Osteoblast (primary cell): ENCODE results near the gene LCN15. TPM values are rescaled to one million over a fixed set of nuclear protein-coding genes. Genes with fewer than 3 reads are reported as not detected.
A peak's percentile ranks its signal among the peaks of the same experiment; 100 is the strongest.

Experiments used
- DNase-seq: peaks from one replicate; pipeline ENCODE4 v3.0.0; 2011; ENCODE audit warnings: low spot score, mixed read lengths; ENCODE audit not compliant: insufficient read length; ENCODE audit errors: missing footprints
- H2AFZ ChIP-seq: 2 replicates; pipeline ENCODE4 v1.6.0; 2011; ENCODE audit warnings: mild to moderate bottlenecking, low read length
- H3K27ac ChIP-seq: 2 replicates; pipeline ENCODE4 v1.5.1; 2011; ENCODE audit warnings: mild to moderate bottlenecking, low read depth, low read length, moderate library complexity
- H3K27me3 ChIP-seq: 2 replicates; pipeline ENCODE4 v1.6.0; 2012; ENCODE audit warnings: mild to moderate bottlenecking, control low read depth, inconsistent platforms, low read length, moderate library complexity; ENCODE audit not compliant: insufficient read depth
- H3K36me3 ChIP-seq: 2 replicates; pipeline ENCODE4 v1.5.1; 2011; ENCODE audit warnings: mild to moderate bottlenecking, low read length, control low read depth, moderate library complexity; ENCODE audit not compliant: insufficient read depth
- H3K4me1 ChIP-seq: 2 replicates; pipeline ENCODE4 v1.5.1; 2011; ENCODE audit warnings: mild to moderate bottlenecking, low read length, control low read depth, moderate library complexity; ENCODE audit not compliant: insufficient read depth
- H3K4me2 ChIP-seq: 2 replicates; pipeline ENCODE4 v1.6.0; 2011; ENCODE audit warnings: mild to moderate bottlenecking, low read length; ENCODE audit not compliant: insufficient read depth
- H3K4me3 ChIP-seq: fragments of 200-600 bp; sonication (generic); 3 replicates; pipeline ENCODE4 v1.5.1; 2012; ENCODE audit warnings: mild to moderate bottlenecking, low read length, inconsistent platforms; ENCODE audit not compliant: insufficient read depth
- H3K79me2 ChIP-seq: 2 replicates; pipeline ENCODE4 v1.6.0; 2012; ENCODE audit warnings: mild to moderate bottlenecking, low read length, control low read depth, inconsistent platforms; ENCODE audit not compliant: insufficient read depth
- H3K9me3 ChIP-seq: 2 replicates; pipeline ENCODE4 v1.5.1; 2011; ENCODE audit warnings: low read depth, low read length, control low read depth
- H4K20me1 ChIP-seq: 2 replicates; pipeline ENCODE4 v1.6.0; 2012; ENCODE audit warnings: mild to moderate bottlenecking, low read length, control low read depth; ENCODE audit not compliant: insufficient read depth
- total RNA-seq: library from RNA; depleted of rRNA; stranded (reverse); fragments of >200 nt; gene quantifications from 2 replicates; pipeline ENCODE4 v1.2.3, GENCODE V29; 2012
- TF ChIP-seq, protein P1 (sequence below): IDR thresholded peaks from 2 replicates; pipeline ENCODE4 v1.5.1; 2011; ENCODE audit warnings: mild to moderate bottlenecking, low read depth, low read length, moderate library complexity; ENCODE audit errors: extremely low read depth

LCN15 gene, protein sequence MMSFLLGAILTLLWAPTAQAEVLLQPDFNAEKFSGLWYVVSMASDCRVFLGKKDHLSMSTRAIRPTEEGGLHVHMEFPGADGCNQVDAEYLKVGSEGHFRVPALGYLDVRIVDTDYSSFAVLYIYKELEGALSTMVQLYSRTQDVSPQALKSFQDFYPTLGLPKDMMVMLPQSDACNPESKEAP
- not detected in 2 replicates for total RNA-seq

DNA sequence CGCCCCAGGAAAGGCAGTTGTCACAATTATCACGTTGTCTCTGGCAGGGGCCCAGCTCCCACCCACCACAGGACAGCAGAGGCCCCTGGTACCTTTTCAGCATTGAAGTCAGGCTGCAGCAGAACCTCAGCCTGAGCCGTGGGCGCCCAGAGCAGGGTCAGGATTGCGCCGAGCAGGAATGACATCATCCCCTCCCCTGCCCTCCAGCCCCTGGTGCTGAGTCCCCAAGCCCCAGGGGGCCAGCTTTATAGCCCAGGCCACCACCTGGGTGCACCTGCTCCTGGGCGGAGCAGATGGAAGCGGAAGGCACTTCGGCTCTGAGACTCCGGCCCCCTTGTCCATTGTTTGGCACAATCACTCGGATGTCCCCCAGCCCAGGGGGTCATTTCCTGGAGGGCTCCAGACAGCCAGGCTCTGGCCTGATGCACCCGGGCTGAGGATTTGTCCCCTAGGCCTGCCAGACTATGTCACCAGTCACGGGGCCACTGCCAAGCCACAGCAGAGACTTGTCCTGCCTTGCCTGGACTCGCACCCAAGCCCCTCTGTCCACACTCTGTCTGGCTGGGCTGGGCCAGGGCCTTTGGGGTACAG lies at the start of gene LCN15:
Gene LCN15, minus strand, starts transcription at position 218 of the 591 bp plus-strand sequence. Its CDS starts 30 bp downstream, at position 188.
- H4K20me1 ChIP-seq = no peaks in the 10 kb centered on the region
- H2AFZ ChIP-seq = no peak within 1 kb of the TSS
- no peak within 1 kb of the TSS for H3K27ac ChIP-seq
- peak; percentile 77 for DNase-seq
- no peak within 1 kb of the TSS for H3K4me3 ChIP-seq
- no peaks in the 10 kb centered on the region for H3K79me2 ChIP-seq
- H3K27me3 ChIP-seq = peaks cover 4% of the 10 kb centered on the region
- TF ChIP-seq, protein P1, sequence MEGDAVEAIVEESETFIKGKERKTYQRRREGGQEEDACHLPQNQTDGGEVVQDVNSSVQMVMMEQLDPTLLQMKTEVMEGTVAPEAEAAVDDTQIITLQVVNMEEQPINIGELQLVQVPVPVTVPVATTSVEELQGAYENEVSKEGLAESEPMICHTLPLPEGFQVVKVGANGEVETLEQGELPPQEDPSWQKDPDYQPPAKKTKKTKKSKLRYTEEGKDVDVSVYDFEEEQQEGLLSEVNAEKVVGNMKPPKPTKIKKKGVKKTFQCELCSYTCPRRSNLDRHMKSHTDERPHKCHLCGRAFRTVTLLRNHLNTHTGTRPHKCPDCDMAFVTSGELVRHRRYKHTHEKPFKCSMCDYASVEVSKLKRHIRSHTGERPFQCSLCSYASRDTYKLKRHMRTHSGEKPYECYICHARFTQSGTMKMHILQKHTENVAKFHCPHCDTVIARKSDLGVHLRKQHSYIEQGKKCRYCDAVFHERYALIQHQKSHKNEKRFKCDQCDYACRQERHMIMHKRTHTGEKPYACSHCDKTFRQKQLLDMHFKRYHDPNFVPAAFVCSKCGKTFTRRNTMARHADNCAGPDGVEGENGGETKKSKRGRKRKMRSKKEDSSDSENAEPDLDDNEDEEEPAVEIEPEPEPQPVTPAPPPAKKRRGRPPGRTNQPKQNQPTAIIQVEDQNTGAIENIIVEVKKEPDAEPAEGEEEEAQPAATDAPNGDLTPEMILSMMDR = no peak
- no peaks in the 10 kb centered on the region for H3K9me3 ChIP-seq
- no peaks in the 10 kb centered on the region for H3K36me3 ChIP-seq
- no peak within 1 kb of the TSS for H3K4me2 ChIP-seq
- H3K4me1 ChIP-seq = no peaks in the 10 kb centered on the region

DNA sequence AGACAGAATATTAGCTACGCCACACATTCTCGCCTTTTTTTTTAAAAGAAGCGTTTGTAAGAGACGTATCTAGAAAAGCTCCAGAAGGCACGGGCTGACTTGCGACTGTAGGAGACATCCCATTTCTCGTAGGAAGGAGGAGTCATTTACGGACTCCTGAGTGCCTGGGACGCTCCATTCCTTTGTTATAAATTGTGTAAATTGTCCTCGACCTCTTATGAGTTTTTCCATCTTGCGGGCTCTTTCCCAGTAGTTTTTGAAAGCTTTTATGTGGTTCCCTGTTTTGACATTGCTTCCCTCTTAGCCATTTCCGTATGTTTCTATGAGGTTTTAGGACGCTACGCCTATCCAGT lies 44.5 kb upstream of the LCN15 start:
- peaks cover 16% of the 10 kb centered on the region for H3K4me1 ChIP-seq
- H2AFZ ChIP-seq = peak overlapping the region; percentile 72
- H3K36me3 ChIP-seq = peaks cover 20% of the 10 kb centered on the region
- H3K27me3 ChIP-seq = no peaks in the 10 kb centered on the region
- TF ChIP-seq, protein P1 = no peak
- H3K9me3 ChIP-seq = no peaks in the 10 kb centered on the region
- peak; percentile 96 for DNase-seq
- peak overlapping the region; percentile 89 for H3K4me3 ChIP-seq
- H4K20me1 ChIP-seq = peaks cover 19% of the 10 kb centered on the region
- peaks cover 56% of the 10 kb centered on the region for H3K79me2 ChIP-seq
- peak overlapping the region; percentile 99 for H3K4me2 ChIP-seq
- H3K27ac ChIP-seq = peak overlapping the region; percentile 37

DNA sequence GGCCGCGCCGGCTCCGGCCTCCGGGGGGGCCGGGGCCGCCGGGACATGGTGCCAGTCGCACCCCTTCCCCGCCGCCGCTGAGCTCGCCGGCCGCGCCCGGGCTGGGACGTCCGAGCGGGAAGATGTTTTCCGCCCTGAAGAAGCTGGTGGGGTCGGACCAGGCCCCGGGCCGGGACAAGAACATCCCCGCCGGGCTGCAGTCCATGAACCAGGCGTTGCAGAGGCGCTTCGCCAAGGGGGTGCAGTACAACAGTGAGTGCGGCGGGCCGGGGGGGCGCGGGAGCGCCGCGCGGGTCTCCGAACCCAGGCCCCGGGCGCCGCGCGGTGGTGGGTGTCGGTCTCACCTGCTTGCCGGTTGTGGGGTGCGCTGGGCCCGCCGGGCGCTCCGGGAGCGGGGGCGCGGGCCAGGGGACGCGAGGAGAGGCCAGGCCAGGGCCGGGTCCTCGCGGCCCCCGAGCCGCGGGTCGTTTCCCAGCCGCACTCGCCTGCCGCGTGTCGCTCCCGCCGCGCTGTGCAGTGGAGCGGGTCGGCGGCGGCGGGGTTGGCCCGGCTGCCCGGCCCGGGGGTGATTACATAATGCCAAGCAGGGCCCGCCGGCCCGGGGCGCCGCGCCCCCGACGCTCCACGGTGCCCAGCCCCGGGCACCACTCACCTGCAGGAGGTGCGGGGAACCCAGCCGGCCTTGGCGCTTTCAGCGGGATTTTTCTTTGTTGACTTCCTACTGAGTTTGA lies 43.9 kb upstream of the LCN15 start:
- Histone ChIP-seq H3K4me1 (peaks cover 16% of the 10 kb centered on the region), H3K27ac (peak overlapping the region; percentile 53), H2AFZ (peak overlapping the region; percentile 62), H3K4me3 (peak overlapping the region; percentile 89), H3K36me3 (peaks cover 17% of the 10 kb centered on the region), H3K27me3 (no peaks in the 10 kb centered on the region), H4K20me1 (peaks cover 19% of the 10 kb centered on the region), H3K4me2 (peak overlapping the region; percentile 99), H3K79me2 (peaks cover 52% of the 10 kb centered on the region), H3K9me3 (no peaks in the 10 kb centered on the region)
- TF ChIP-seq, protein P1 = no peak
- peak; percentile 93 for DNase-seq
